Measurements from ENCODE around the gene BARHL1.

BARHL1 gene

DNA sequence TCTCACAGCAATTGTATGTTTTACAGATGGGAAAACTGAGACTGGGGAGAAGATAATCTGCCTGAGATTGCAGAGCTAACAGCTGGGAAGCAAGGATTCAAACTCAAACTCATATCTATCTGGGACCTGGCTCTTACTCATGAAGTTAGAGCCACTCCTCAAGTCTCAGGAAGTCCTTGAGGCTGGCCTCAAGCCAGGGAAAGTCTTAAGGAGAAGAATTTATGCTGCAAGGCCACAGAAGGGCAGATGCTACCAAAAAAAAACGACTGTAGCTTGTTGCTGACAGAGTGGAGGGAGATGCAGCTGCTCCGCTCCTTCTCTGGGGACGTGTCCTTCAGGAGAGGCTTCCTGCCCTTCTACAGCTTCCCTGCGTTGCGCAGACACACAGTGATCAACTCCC lies 39.8 kb downstream of the BARHL1 start:
- DNase-seq = no peak

DNA sequence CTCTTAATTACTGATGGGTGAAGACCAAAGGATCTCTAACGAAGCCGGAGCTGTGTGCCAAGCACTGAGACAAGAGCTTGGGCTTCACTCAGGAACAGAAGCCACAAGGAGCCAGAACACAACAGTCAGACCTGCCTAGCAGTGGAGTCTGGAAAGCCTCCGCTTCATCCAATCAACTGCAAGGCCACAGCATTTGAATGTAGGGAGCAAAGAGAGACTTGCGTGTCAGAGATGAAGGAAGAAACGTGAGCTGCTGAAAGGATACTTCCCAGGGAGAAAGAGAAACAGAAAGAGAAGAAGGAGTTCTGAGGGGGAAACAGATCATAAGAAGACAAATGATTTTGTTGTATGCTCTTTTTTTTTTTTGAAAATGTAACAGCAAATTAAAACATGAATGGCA lies 43.9 kb downstream of the BARHL1 start:
- no peak for DNase-seq

DNA sequence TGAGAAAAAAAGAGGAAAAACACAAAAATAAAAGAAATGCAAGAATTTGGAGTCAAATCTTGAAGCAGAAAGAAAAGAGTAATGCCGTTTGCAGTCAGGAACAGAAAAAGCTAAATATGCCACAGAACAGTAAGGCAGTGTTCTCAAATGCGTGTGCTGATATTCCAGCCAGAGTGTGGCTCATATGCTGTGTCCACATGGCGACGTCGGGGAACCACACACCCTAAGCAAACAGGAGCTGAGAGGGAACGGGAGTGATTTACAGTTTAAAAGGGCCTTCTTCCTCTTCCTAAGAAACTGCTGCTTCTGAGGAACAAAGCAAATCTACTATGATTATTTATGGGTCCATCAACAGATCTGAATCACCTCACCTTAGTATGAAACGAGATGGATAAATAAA lies 44.7 kb downstream of the BARHL1 start:
- no peak for DNase-seq

DNA sequence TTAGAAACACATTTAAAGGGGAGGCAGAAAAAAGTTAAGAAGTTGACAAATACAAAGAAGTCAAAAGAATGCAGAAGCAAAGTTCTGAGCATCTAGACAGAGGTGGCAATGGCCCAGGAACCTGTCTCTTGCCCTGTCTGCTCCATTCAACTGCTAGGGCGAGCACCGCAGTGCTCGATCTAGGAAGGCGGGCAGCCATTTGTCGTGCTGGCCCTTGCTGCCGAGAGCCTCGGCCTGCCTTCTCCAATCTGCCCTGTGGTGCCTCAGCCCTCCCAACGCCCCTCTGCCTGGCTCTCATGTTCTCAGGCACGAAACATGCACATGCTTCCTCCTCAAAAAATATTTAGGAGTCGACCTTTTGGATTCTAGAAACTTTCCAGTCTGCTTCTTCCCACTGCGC lies 45.2 kb downstream of the BARHL1 start:
- DNase-seq = no peak

DNA sequence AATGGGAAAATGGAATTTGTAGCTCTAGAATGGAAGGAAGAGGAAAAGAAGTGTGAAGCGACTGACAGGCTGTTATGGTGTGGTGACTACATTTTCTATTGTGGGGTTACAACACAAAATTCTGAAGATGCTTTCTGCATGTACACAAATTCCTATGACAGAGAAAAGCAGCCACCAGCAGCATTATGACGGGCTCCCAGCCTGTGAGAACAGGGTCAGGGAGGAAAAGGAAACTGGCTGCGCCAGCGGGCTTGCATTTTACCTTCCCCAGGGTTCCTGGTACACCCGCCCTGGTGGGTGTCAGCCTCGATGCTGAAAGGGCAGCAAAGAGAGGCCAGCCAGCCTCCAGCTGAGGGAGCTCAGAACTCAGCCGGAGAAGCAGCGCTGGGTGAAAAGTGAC lies 46.3 kb downstream of the BARHL1 start:
- no peak for DNase-seq

DNA sequence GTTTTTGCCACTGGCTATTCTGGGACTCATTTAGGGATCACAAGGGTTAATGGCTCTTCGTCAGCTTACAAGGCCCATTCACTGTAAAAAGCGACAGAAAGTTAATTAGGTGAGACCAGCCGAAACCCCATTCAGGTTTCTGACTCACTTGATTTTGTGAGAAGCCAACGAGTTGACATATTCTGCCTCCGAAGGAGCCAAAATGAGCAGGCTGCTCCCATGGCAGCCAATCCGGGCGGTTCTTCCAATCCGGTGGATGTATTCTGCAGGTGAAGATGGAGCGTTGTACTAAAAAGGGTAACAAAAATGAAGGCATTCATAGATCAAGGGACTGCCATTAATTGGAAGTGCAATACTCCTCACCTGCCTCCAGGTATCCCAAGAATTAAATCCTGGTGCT lies 47.7 kb downstream of the BARHL1 start:
- DNase-seq = no peak

DNA sequence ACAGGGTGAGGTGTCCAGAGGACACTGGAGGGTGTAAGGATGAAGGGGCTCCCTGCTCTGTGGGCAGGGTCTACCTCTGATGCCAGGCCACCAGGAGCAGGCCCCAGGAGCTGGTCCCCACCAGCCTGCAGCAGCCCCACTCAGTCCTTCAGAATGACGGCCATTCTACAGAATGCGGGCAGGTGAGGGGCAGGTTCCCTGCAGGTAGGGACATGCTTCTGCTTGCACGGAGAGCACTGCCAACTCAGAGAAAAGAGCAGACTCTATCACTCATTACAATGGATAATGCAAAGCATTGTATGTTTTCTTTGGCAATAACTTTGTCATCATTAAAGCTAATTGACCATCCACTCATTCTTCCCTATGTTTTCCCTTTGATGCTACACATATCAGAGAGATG lies 48.4 kb downstream of the BARHL1 start:
- DNase-seq = no peak

DNA sequence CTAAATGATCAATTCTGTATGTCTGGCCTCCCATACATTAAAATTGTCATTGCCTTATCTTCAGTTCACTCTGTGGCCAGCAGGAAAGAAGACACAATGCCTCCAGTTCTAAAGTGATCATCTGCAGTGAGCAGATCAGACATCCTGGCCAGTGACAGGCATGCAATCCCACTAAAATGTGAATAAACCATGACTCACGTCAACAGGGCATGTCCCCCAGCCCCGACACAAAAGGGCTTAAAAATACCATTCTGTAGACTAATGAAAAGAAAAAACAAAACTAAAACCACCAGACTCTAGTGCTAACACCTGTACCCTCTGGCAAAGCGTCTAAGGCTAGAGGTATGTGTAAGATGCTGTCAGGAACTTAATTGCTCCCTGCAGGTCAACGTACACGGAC lies 48.9 kb downstream of the BARHL1 start:
- no peak for DNase-seq

DNA sequence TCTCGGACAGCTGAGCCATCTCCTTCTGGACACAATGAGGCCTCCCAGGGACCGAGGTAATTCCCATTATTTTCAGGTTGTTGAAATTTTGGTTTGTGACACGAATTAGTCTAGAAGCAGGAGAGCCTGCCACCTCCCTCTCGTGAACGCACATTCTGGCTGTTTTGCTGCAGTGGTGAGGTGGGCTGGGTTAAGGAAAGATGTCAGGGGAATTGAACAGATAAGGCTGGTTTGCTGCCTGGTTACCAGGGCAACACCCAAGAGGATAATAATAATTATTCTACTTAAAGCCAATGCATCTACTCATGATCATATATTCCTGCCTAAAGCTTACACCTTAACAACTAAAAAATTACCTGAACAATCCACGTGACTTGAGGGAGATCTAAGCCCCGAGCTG lies 49.3 kb downstream of the BARHL1 start:
- no peak for DNase-seq

DNA sequence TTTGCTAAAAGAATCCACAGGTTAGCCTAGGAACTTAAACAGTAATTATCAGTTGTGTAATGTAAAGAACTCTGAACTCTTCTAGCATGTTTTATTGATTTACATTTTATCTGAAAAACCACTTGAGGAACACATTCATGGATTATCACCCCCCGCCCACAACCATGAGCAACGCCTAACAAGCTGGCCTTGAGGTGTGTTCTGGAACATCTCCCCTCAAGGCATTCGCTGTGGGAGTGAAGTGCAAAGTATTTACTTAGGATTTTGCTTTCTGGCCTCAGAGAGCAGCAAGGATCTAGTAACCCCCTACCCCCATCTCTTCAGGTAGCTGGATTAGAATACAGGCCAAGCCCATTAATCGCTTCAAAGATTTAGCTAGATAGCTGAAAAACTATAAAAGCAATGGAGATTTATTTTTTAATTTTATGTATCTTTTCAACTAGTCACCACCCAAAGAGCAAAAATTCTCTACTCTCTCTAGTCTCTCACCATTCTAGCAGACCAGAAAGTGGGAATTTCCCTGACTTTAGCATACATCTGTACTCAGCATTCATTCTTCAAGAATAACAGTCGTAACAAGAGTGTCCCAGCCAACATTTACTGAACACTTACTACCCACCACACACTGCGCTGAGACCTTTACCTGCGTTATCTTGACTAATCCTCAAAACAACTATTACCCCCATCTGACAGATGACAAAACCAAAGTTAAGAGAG lies 50.2 kb downstream of the BARHL1 start:
- no peak for DNase-seq

DNA sequence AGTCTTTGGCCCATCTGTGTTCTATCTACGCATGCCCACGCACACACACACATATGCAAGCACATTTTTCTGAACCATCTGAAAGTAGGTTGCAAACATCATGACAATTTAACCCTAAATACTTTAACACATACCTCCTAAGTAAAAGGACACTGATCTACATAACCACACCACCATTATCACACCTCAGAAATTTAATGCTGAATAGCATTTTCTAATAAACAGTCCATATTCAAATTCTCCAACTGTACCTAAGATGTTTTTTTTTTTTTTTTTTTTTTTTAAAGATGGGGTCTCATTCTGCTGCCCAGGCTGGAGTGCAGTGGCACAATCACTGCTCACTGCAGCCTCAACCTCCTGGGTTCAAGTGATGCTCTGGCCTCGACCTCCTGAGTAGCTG lies 51.9 kb downstream of the BARHL1 start:
- no peak for DNase-seq

DNA sequence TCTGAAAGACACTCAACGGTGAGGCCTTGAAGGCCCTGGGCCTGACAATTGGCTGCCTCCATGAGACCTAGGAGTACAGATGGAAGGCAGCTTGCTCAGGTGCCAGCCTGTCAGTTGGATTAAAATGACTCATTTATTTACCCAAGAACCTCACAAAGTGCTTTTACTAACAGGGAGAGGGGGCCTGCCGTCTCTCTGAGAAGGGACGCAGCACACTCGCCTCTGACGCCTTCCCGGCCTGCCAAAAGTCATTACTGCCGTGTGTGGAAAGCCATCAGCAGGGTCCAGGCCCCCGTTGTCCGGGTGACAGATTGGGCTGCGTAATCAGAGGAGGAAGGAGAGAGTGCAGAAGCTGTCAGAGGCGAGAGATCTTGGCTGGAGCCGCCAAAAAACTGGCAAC lies 54.9 kb downstream of the BARHL1 start:
- DNase-seq = no peak

DNA sequence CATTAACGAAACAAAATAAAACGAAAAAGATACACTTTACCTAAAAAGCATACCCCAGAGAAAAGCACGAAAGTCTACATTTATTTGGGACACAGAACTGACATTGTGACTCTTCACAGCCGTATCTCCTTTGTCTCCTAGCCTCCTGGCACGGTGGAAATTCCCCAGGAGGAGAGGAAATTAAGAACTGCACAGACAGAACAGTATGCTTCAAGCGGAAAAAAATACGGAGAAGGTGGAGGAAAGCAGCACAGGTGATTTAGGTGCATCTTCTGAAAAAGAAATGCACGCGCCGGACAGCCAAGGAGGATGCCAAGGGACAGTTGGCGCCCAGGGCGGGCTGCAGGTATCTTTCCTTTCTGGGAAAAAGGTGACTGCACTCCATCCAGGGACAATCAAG lies 55.4 kb downstream of the BARHL1 start:
- DNase-seq = no peak

DNA sequence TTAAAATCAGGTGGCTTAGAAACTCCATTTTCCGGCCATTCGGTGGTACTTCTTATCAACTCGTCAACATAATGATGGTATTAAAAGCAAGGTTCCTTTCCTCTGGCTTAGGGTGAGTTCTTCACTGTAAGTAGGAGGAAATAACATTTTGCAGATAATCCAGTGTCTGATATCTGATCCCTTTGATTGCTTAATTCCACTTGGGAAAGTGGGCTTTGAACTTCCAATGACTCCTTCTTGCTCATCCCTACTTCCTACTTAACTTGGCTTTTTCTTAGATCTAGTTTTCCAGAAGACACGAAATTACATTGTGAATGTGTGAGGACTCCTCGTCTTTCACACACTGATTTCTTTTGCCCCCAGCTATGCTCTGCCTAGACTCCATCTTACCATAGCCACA lies 55.8 kb downstream of the BARHL1 start:
- no peak for DNase-seq

DNA sequence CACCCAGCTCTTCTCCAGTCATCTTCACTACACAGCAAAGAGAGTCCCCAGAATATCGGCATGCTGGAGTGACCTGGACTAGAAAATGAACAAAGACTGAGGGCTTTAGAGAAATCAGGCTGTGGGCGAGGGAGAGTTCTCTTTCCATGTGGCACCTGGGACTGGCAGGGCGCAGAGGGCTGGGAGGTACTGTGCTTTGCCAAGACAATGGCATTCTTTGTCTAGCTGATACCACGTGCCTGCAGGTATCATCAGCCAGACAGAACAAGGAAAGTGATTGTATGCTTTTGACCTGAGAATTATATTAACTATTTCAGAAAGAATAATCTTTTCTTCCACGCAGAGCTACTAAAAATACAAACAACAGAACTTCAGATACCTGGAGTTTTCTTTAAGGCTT lies 56.9 kb downstream of the BARHL1 start:
- no peak for DNase-seq
